Measurements from ENCODE around the gene JTB. TPM values are rescaled to one million over a fixed set of nuclear protein-coding genes. Genes with fewer than 3 reads are reported as not detected.

The JTB gene
- 288 and 332 TPM in 2 replicates for total RNA-seq

DNA sequence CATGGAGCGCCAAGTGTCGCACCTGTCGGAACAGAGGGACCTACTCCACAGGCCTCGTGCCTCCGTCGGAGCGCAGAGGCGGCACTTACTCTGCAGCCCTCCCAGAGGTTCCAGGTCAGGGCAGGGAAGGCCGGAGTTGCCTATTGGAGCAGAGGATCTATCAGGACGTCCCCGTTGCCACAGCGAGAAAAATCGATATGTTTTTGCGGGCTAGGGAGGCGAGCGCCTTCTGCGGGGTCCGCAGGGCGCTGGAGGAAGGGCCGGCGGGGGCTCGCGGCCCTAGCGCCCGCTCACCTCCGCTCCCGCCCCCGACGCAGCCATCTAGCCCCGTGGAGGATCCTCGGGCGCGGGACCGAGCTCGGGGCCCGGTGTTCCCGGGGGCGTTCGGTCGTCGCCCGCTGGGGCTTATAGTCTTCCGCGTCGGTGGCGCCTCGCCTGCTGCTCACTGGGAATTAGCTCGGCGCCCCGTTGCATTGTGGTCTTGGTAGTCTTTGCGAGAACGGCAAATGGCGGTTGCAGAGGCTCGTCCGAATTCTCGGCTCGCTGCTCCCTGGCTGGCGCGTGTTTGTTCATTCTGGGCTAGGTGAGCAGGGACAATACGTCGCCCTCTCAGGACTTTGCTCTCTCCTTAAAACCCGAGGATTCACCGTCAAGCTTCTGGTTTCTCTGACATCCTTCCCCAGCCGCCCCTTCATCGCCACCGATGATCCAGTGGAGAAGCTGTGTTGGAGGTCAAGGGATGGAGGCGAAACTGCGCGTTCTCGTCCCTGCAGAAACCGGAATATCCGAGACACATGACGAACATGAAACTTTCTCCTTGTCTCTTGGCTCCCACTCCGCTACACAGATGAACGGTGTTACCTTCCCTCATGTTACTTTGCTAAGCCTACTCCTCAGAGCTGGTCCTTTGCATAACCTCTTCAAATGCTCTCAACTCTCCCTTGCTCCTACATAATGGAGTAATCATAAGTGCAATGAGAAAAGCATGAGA lies at the start of gene JTB:
JTB (minus strand) TSS at position 425 of the 991 bp plus-strand sequence; CDS start at position 3, 422 bp downstream.

DNA sequence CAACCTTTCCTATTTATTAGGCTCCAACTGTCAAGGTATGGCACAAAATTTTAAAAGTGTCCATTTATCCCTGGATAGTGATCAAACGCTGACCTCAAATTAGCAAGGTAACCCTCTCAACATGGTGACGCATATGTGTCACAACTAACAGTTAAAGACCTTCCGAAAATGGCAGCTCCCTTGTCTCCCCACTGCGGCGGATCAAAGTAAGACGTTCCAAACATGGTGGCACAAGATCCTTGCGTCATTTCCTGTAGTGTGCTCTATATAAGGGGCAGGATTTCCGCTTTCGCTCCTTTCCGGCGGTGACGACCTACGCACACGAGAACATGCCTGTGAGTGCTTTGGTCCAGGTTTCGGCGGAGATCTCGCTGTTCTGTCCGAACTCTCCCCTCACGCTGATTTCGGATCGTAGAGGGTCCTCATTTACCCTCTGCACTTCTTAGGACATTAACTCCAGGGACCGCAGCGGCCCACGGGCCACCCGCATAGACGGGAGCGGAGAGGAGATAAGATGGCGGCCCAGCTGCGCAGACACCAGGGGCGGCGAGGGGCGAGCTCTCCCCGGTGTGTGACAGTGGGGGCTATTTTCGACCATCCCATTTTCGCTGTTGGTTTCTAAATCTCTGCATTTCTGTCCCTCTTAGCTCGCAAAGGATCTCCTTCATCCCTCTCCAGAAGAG lies 13.1 kb upstream of the JTB start, which contains the start of gene RPS27:
RPS27 (plus strand) TSS at position 295 of the 683 bp plus-strand sequence; CDS start at position 330, 35 bp downstream.

DNA sequence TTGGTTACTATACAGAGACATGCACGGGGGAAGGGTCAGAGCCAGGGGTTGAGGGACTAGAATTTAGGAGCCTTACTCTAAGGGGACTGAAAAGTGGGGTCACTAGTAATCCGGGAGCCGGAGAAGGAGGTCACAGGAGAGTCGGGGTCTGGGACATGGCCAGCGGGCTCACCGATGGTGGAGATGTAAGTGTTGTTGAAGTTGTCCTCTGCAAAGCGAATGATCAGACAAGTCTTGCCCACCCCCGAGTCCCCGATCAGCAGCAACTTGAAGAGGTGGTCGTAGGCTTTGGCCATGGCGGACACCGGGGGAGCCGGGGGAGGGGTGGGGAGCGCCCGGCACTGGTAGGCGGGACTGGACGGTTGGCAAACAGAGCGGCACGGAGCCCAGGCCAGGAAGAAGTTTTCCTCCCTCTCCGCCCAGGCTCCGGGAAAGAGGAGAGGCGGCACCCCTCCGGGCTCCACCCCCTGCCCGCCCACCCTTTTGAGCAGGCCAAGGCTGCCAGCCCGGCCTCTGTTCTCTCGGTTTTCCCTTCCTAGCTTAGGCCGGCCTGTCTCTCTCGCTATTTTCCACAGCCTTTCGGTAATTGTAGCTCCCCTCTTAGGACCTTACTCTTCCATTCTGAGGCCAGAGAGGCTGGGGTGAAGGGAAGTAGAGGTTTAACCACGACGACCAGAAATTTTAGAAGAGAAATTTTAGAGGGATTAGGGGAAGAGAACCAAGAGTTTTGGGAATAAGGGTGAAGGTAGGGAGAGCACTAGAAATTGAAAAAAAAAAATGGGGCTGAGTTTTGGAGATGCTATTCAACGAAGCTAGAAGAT lies 8.7 kb upstream of the JTB start, which contains the start of gene RAB13:
RAB13 (minus strand) TSS at position 399 of the 821 bp plus-strand sequence; CDS start at position 296, 103 bp downstream.

DNA sequence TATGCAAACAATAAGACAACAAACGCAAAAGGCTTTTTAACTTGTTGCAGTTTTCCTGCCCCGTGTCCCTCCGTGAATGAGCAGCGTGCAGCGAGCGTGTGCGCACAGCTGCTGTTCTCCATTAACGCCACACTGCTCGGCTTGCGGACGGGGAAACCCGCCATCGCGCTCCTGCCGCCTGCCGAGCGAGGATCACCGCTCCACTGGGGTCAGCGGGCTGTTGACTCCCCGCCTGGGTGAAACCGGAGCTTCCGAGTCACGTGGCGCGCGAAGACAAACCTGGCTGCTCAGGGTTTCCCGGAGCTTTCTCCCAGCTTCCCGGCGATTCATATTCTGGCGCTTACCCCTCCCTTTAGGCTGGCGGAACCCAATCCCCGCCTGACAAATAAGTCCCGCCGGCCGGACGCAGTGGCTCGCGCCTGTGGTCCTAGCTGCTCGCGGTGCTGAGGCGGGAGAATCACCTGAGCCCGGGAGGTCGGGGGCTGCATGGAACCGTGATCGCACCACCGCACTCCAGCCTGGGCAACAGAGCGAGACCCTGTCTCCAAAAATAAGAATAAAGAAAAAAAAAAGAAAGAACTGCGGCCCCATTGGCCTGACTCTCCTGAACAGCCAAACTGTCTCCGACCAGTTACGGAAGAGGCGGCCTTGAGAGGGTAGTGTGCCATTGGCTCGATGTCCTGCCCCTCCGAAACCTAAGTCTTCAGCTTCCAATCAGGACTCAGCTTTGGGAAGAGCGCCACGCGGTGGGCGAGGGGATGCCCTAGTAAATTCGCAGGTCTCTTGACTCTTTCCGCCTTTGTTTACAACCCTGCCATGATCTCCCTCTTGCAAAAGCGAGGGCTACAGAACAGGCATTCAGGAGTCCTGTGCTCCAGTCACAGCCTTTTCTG lies 10.1 kb downstream of the JTB start, which contains the start of gene CREB3L4:
CREB3L4 (plus strand) TSS at position 796 of the 893 bp plus-strand sequence. CDS start 624 bp downstream, outside the sequence.

DNA sequence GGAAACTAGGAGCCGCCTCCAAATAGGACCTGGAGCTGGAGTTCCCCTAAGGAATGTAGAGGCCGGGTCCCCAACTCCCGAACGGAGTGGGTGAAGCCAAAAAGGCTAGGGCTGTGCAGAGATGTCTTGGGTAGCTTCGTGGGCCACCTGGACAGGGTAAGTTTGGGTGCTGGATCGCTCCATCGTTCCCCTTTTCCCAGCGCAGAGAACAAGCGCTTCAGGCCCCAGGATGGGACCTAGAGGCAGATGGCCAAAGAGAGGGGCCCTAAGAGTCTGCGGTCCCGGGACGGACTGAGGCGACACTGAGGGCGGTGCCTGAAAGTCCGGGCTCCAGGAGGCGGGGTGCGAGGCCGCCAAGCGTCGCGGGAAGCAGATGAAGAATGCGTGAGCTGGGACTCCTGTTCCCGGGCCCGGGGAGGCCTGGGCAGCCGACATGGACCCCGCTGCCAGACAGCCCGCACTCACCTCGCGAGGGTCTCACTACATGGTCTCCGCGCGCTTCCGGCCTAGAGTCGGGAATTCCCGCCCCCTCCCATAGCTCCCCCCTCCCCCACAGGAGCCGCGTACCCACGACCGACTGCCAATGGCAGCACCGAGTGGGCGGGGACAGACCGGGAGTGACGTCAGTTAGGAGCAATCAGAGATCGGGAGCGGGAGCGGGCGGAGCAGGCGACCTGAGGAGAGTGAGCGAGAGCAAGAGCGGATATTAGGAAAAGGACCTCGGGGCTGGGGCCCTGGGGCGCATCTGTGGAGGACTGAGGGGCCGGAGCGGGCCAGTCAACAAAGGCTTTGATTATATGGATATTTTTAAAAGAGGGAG lies 14.2 kb downstream of the JTB start, which contains the start of gene SLC39A1:
SLC39A1 (minus strand) TSS at position 508 of the 820 bp plus-strand sequence. CDS start 822 bp downstream, outside the sequence.

DNA sequence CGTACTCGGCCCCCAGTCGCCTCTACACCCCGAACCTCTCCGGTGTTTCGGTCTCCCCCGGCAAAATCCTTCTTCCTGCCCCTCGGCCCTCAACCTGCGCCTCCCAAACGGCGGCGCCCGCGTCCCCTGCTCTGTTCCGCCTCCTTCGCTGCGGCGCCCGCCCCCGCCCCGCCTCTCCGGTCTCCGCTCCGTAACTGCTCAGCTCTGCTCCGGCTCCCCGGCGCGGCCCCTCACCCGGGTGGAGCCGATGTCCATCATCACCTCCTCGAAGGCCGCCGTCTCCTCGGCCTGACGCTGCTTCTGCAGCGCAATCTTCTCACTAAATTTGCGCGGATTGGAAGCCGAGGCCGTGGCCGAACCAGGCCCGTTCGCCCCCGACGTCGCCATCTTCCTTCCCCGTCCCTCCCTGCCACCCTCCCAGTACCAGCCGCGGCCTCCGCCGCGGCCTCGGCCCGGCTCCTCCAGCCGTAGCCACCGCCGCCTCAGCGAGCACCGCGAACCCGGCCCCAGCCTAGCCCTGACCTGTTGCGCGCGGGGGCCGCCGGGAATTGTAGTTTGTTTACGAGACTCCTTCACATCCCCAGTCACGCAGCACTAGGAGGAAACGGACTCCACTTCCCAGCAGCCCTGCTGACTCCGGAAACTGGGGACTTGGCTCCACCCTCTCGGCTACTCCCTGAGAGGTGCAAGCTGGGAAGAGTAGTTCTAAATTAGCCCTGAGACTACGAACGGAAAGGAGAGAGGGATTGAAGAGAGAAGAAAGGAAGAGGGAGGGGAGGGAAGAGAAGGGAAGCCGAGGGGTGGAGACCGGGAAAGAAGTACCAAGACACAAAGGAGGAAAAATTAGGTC lies 19.1 kb downstream of the JTB start, which contains the start of gene CRTC2:
CRTC2 (minus strand) TSS at position 502 of the 850 bp plus-strand sequence; CDS start at position 387, 115 bp downstream.

DNA sequence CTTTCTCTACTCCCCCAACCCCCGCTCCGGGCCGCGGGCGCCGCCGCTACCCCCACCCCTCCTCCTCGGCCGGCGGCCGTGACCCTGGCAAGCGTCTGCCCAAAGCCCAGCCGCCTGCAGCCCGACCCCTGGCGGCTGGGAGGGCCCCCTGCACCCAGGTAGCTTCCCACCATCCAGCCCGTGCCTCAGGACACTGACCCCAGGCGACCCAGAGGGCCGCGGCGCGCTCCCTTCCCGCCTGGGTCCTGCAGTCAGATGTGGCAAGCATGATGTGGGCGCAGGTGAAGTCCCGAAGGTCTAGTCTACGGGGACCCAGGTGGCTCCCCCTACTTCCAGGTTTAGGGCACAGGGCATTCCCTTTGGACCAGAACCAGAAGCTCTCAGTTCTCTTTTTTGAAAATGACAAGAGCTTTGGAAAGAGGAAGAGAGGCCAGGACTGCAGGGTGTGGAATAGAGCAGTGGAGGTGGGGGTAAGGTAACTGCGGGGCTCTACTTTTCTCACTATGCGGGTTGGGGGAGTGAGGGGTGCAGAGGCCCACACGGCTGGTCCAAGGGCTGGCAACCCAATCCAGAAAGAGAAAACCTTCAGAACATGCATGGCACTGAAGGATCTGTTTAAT lies 30.7 kb downstream of the JTB start, which contains the start of gene DENND4B:
DENND4B (minus strand) TSS at position 97 of the 620 bp plus-strand sequence. CDS start 2,344 bp downstream, outside the sequence.

Other genes with a start within 250 kb of the JTB start
- 26.0 and 38.2 TPM in 2 replicates for gene INTS3, start 249.6 kb downstream of the JTB start, total RNA-seq
- 53.7 and 65.2 TPM in 2 replicates for gene SLC27A3, start 202.3 kb downstream of the JTB start, total RNA-seq
- gene GATAD2B, start 54.7 kb downstream of the JTB start, total RNA-seq, result 5.4 and 6.1 TPM in 2 replicates
- gene DENND4B, start 31.0 kb downstream of the JTB start, total RNA-seq, result 15.4 and 19.1 TPM in 2 replicates
- 9.9 and 13.7 TPM in 2 replicates for gene CRTC2, start 19.1 kb downstream of the JTB start, total RNA-seq
- 93.2 and 107 TPM in 2 replicates for gene SLC39A1, start 14.1 kb downstream of the JTB start, total RNA-seq
- gene CREB3L4, start 9.8 kb downstream of the JTB start, total RNA-seq, result 6.3 and 14.1 TPM in 2 replicates
- gene RAB13, start 8.7 kb upstream of the JTB start, total RNA-seq, result 67.0 and 141 TPM in 2 replicates
- gene RPS27, start 13.1 kb upstream of the JTB start, total RNA-seq, result 4,128 and 5,291 TPM in 2 replicates
- gene NUP210L, start 177.4 kb upstream of the JTB start, total RNA-seq, result under 0.01 TPM in 1 of 2 replicates, not detected in the other
- 221 and 362 TPM in 2 replicates for gene TPM3, start 214.4 kb upstream of the JTB start, total RNA-seq
- gene CFAP141, start 228.7 kb upstream of the JTB start, total RNA-seq, result not detected in 2 replicates
- gene UBAP2L, start 243.3 kb upstream of the JTB start, total RNA-seq, result 60.5 and 66.3 TPM in 2 replicates

Measured in pericardium fibroblast (primary cell).